ENCODE data around the gene ARF3. TPM values are rescaled to one million over a fixed set of nuclear protein-coding genes. Genes with fewer than 3 reads are reported as not detected.
A peak's percentile ranks its signal among the peaks of the same experiment; 100 is the strongest.

Gene ARF3
- total and polyA plus RNA-seq, 9 donors = 25.5 to 243 (median 100) TPM

- Histone ChIP-seq H3K4me3 (peak overlapping the region; percentile 12), H3K9me3 (no peaks in the 10 kb centered on the region), H3K27ac (no peak overlapping the region), H3K27me3 (peaks cover 7% of the 10 kb centered on the region), H3K4me1 (ENCODE audit: insufficient read depth) (peaks cover 11% of the 10 kb centered on the region), H3K36me3 (no peaks in the 10 kb centered on the region)
- TF ChIP-seq EP300 (IDR thresholded peaks at IDR 0.05) (no peak), POLR2A (IDR thresholded peaks at IDR 0.05) (no peak), CTCF (IDR thresholded peaks at IDR 0.05) (no peak)
- WGBS, 3 donors = 1 to 6% (median 1%) methylated on average over 40 to 46 of the region's 46 CpGs
- intact Hi-C loops (cut with DNase I) = loop anchor here in 1 of 4 donors (10.0 kb wide), 1 partner anchor 56 kb away; the partner anchor contains the start of gene FKBP11
- no peak for DNase-seq
Observed at GRCh38 chr12:48980389-48980952, 23.2 kb upstream of the ARF3 start.

GRCh38 chr12:48979602-48980388, 22.5 kb upstream of the ARF3 start:
- peak in 1 of 5 donors; percentile 48 for DNase-seq
- no peaks in the 10 kb centered on the region for H3K9me3 ChIP-seq
- no peak overlapping the region for H3K4me3 ChIP-seq
- intact Hi-C loops (cut with DNase I) = loop anchor here in 1 of 4 donors (10.0 kb wide), 1 partner anchor 55 kb away; the partner anchor contains the start of gene FKBP11
- TF ChIP-seq POLR2A (IDR thresholded peaks at IDR 0.05) (no peak), CTCF (IDR thresholded peaks at IDR 0.05) (no peak), EP300 (IDR thresholded peaks at IDR 0.05) (no peak)
- no peaks in the 10 kb centered on the region for H3K36me3 ChIP-seq
- H3K4me1 ChIP-seq (ENCODE audit: insufficient read depth) = peaks cover 11% of the 10 kb centered on the region
- 1 to 2% (median 1%) methylated on average over 50 to 55 of the region's 55 CpGs for WGBS, 3 donors
- H3K27ac ChIP-seq = no peak overlapping the region
- peaks cover 7% of the 10 kb centered on the region for H3K27me3 ChIP-seq

GRCh38 chr12:48978741-48979601, 21.7 kb upstream of the ARF3 start:
- H3K9me3 ChIP-seq = no peaks in the 10 kb centered on the region
- peaks cover 7% of the 10 kb centered on the region for H3K27me3 ChIP-seq
- no peak overlapping the region for H3K27ac ChIP-seq
- intact Hi-C loops (cut with DNase I) = no loop called here
- H3K4me3 ChIP-seq = no peak overlapping the region
- peaks cover 11% of the 10 kb centered on the region for H3K4me1 ChIP-seq (ENCODE audit: insufficient read depth)
- 2 to 4% (median 2%) methylated on average over 43 to 45 of the region's 45 CpGs for WGBS, 3 donors
- DNase-seq = no peak
- TF ChIP-seq EP300 (IDR thresholded peaks at IDR 0.05) (no peak), POLR2A (IDR thresholded peaks at IDR 0.05) (no peak)
- H3K36me3 ChIP-seq = no peaks in the 10 kb centered on the region

GRCh38 chr12:48978291-48978740, 21.0 kb upstream of the ARF3 start, which contains the start of gene WNT1:
Gene WNT1, plus strand, starts transcription at chr12:48978322. Its CDS starts 329 bp downstream, at chr12:48978651.
- Histone ChIP-seq H3K27me3 (peaks cover 7% of the 10 kb centered on the region), H3K4me3 (no peak within 1 kb of the TSS), H3K36me3 (no peaks in the 10 kb centered on the region), H3K4me1 (ENCODE audit: insufficient read depth) (peaks cover 11% of the 10 kb centered on the region), H3K9me3 (no peaks in the 10 kb centered on the region), H3K27ac (no peak within 1 kb of the TSS)
- no peak for TF ChIP-seq CTCF (IDR thresholded peaks at IDR 0.05)
- TF ChIP-seq EP300 (IDR thresholded peaks at IDR 0.05) = no peak
- TF ChIP-seq POLR2A (IDR thresholded peaks at IDR 0.05) = no peak
- intact Hi-C loops (cut with DNase I) = no loop called here
- no peak for DNase-seq
- 1 to 2% (median 1%) methylated on average over 29 to 45 of the region's 45 CpGs for WGBS, 3 donors

All from ovary (tissue), 9 donors.